ENCODE data around the gene POLE4. TPM values are rescaled to one million over a fixed set of nuclear protein-coding genes. Genes with fewer than 3 reads are reported as not detected.

POLE4 gene
- total RNA-seq, 1 donor from 2014 or later: 44.2 TPM

DNA sequence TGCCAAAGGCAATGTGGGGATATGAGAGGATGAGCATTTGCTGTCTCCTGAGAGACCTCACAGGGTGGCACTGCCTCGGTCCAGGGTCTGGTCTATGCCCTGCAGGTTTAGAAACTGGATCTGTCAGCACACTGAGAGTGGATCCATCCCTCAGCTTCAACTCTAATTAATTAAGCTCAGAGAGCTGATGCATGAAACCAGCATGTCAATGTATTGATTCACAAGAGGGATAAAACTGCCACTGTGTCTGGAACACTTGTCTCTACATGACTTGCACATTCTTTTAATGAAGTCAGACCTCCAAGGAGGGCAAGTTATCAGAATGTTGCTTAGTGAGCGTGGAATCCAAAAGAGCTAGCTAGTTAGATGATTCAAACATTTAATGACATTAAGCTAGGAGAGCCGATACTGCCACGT is 22.5 kb upstream of the POLE4 start:
- TF ChIP-seq CTCF (IDR thresholded peaks at IDR 0.05): no peak
- Mint-ChIP-seq H3K9me3 (ENCODE audit: unreplicated experiment) (no peaks in the 10 kb centered on the region), H3K27me3 (ENCODE audit: unreplicated experiment) (no peaks in the 10 kb centered on the region), H3K27ac (ENCODE audit: unreplicated experiment) (no peak overlapping the region), H3K4me3 (ENCODE audit: unreplicated experiment) (no peak overlapping the region), H3K4me1 (ENCODE audit: unreplicated experiment) (no peaks in the 10 kb centered on the region), H3K36me3 (ENCODE audit: unreplicated experiment) (no peaks in the 10 kb centered on the region)
- no peak for DNase-seq (ENCODE audit: extremely low spot score, unreplicated experiment)

- H3K27me3 Mint-ChIP-seq (ENCODE audit: unreplicated experiment): no peaks in the 10 kb centered on the region
- H3K4me1 Mint-ChIP-seq (ENCODE audit: unreplicated experiment): no peaks in the 10 kb centered on the region
- no peak overlapping the region for H3K27ac Mint-ChIP-seq (ENCODE audit: unreplicated experiment)
- TF ChIP-seq CTCF (IDR thresholded peaks at IDR 0.05): no peak
- no peak for DNase-seq (ENCODE audit: extremely low spot score, unreplicated experiment)
- H3K36me3 Mint-ChIP-seq (ENCODE audit: unreplicated experiment): no peaks in the 10 kb centered on the region
- no peak overlapping the region for H3K4me3 Mint-ChIP-seq (ENCODE audit: unreplicated experiment)
- H3K9me3 Mint-ChIP-seq (ENCODE audit: unreplicated experiment): no peaks in the 10 kb centered on the region
Observed at GRCh38 chr2:74937221-74937880, 21.1 kb upstream of the POLE4 start.

DNA sequence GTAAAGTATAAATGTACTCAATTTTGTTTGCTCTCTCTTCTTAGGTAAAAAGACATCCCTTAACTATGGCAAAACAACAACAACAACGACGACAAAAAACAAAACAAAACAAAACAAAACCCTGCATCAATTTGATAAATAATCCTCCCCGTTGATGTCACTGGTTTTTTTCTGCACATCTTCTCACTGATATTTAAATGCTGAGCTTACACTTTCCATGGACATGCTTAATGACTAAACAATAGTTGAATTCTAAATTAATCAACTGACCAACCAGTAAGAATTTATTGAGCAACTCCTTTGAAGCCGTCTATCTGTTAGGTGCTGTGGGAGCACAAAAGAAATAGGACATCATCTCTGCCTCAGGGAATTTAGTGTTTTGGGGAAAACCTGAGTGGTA is 20.2 kb upstream of the POLE4 start:
- Mint-ChIP-seq H3K27me3 (ENCODE audit: unreplicated experiment) (no peaks in the 10 kb centered on the region), H3K36me3 (ENCODE audit: unreplicated experiment) (no peaks in the 10 kb centered on the region), H3K9me3 (ENCODE audit: unreplicated experiment) (no peaks in the 10 kb centered on the region), H3K4me1 (ENCODE audit: unreplicated experiment) (no peaks in the 10 kb centered on the region), H3K4me3 (ENCODE audit: unreplicated experiment) (no peak overlapping the region), H3K27ac (ENCODE audit: unreplicated experiment) (no peak overlapping the region)
- DNase-seq (ENCODE audit: extremely low spot score, unreplicated experiment): no peak
- TF ChIP-seq CTCF (IDR thresholded peaks at IDR 0.05): no peak

- H3K4me3 Mint-ChIP-seq (ENCODE audit: unreplicated experiment): no peak overlapping the region
- no peaks in the 10 kb centered on the region for H3K27me3 Mint-ChIP-seq (ENCODE audit: unreplicated experiment)
- no peak for TF ChIP-seq CTCF (IDR thresholded peaks at IDR 0.05)
- H3K4me1 Mint-ChIP-seq (ENCODE audit: unreplicated experiment): peaks cover 2% of the 10 kb centered on the region
- no peak for DNase-seq (ENCODE audit: extremely low spot score, unreplicated experiment)
- H3K27ac Mint-ChIP-seq (ENCODE audit: unreplicated experiment): no peak overlapping the region
- no peaks in the 10 kb centered on the region for H3K36me3 Mint-ChIP-seq (ENCODE audit: unreplicated experiment)
- H3K9me3 Mint-ChIP-seq (ENCODE audit: unreplicated experiment): peaks cover 5% of the 10 kb centered on the region
Observed at GRCh38 chr2:74939919-74940812, 18.3 kb upstream of the POLE4 start.

DNA sequence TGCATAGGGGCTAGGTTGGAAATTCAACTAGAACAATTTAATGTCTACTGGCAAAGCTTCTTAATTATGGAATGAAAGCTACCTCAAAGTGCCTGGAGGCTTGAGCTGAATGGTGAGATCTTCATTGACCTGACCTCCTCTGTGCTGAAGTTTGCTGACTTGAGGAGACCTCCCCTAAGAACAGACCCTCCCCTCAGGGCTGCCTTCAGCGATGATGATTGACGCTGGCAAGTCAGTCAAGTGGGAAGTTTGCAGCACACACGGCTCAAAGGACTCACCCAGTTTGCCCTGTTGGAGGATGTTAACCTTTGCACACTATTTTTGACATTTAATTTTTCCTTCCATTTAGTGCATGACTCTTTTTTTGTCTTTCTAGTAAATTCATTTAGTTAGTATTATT is 17.2 kb upstream of the POLE4 start:
- TF ChIP-seq CTCF (IDR thresholded peaks at IDR 0.05): no peak
- no peak for DNase-seq (ENCODE audit: extremely low spot score, unreplicated experiment)
- Mint-ChIP-seq H3K9me3 (ENCODE audit: unreplicated experiment) (peaks cover 5% of the 10 kb centered on the region), H3K36me3 (ENCODE audit: unreplicated experiment) (no peaks in the 10 kb centered on the region), H3K27me3 (ENCODE audit: unreplicated experiment) (no peaks in the 10 kb centered on the region), H3K4me1 (ENCODE audit: unreplicated experiment) (peaks cover 4% of the 10 kb centered on the region), H3K27ac (ENCODE audit: unreplicated experiment) (no peak overlapping the region), H3K4me3 (ENCODE audit: unreplicated experiment) (no peak overlapping the region)
